IMR-90 (cell line): Measurements from ENCODE around the gene DNAH6. TPM values are rescaled to one million over a fixed set of nuclear protein-coding genes. Genes with fewer than 3 reads are reported as not detected.

Source experiments
- ATAC-seq: fragments of 200-7000 bp; cut with Tn5 transposase; 2 replicates; pipeline ENCODE4 v1.9.1; 2020; ENCODE audit warnings: low read depth, mild to moderate bottlenecking, moderate library complexity
- BruUV-seq: library from RNA; stranded (reverse); fragments of 400-500 nt; replicated peaks from 2 replicates; lab custom pipeline; 2021; lab: Mats Ljungman, UMichigan
- CTCF ChIA-PET: fragments of 300-600 bp; formaldehyde crosslinking; extraction: SDS; loops from one replicate; lab custom pipeline; 2021; ENCODE audit warnings: antibody characterized with exemption; lab: Yijun Ruan, JAX
- POLR2A ChIA-PET: fragments of 300-600 bp; sonication (Branson Sonifier 250); formaldehyde crosslinking; loops from one replicate; lab custom pipeline; 2022; ENCODE audit warnings: antibody characterized with exemption; ENCODE audit not compliant: unreplicated experiment; lab: Charles Lee
- DNase-seq: peaks from one replicate; pipeline ENCODE4 v3.0.0; 2013
- H2AFZ ChIP-seq: replicated peaks from 2 replicates; pipeline ENCODE3; 2013; ENCODE audit warnings: low read length, mild to moderate bottlenecking; ENCODE audit not compliant: poor library complexity
- H2AK5ac ChIP-seq: 2 replicates; pipeline ENCODE4 v1.6.1; 2013; ENCODE audit warnings: low read depth, low read length, inconsistent platforms
- H2AK9ac ChIP-seq: replicated peaks from 2 replicates; pipeline ENCODE3; 2013; ENCODE audit warnings: mild to moderate bottlenecking, low read depth, low read length, moderate library complexity; ENCODE audit not compliant: poor library complexity
- H2BK120ac ChIP-seq: 2 replicates; pipeline ENCODE4 v1.6.1; 2013; ENCODE audit warnings: low read depth, low read length, inconsistent platforms
- H2BK15ac ChIP-seq: 3 replicates; pipeline ENCODE4 v1.6.1; 2013; ENCODE audit warnings: low read depth, low read length, inconsistent platforms
- H2BK20ac ChIP-seq: 2 replicates; pipeline ENCODE4 v1.6.1; 2013; ENCODE audit warnings: low read depth, mild to moderate bottlenecking, inconsistent platforms, low read length, moderate library complexity
- H2BK5ac ChIP-seq: 2 replicates; pipeline ENCODE4 v1.6.1; 2013; ENCODE audit warnings: mild to moderate bottlenecking, low read depth, low read length, inconsistent platforms; ENCODE audit not compliant: poor library complexity, severe bottlenecking
- H3K14ac ChIP-seq: replicated peaks from 2 replicates; pipeline ENCODE4 v1.6.1; 2013; ENCODE audit warnings: low read depth, low read length, inconsistent platforms
- H3K18ac ChIP-seq: 2 replicates; pipeline ENCODE4 v1.6.1; 2013; ENCODE audit warnings: low read depth, low read length, control low read depth
- H3K23ac ChIP-seq: 2 replicates; pipeline ENCODE4 v1.6.1; 2013; ENCODE audit warnings: low read depth, low read length, inconsistent platforms
- H3K27ac ChIP-seq: 2 replicates; pipeline ENCODE4 v1.5.1; 2013; ENCODE audit warnings: mild to moderate bottlenecking, control low read depth, low read length; ENCODE audit not compliant: insufficient read depth
- H3K27me3 ChIP-seq: 2 replicates; pipeline ENCODE4 v1.6.1; 2013; ENCODE audit warnings: low read length; ENCODE audit not compliant: control insufficient read depth, insufficient read depth
- H3K36me3 ChIP-seq: 2 replicates; pipeline ENCODE4 v1.6.1; 2013; ENCODE audit warnings: low read length, mixed read lengths; ENCODE audit not compliant: control insufficient read depth, insufficient read depth
- H3K4ac ChIP-seq: 2 replicates; pipeline ENCODE4 v1.6.1; 2013; ENCODE audit warnings: low read depth, low read length, inconsistent platforms
- H3K4me1 ChIP-seq: 2 replicates; pipeline ENCODE4 v1.6.1; 2013; ENCODE audit warnings: low read length, mixed read lengths; ENCODE audit not compliant: control insufficient read depth, insufficient read depth
- H3K4me2 ChIP-seq: 2 replicates; pipeline ENCODE4 v1.6.1; 2013; ENCODE audit warnings: low read depth, mild to moderate bottlenecking, control low read depth, low read length, moderate library complexity
- H3K4me3 ChIP-seq: 2 replicates; pipeline ENCODE4 v1.5.1; 2013; ENCODE audit warnings: low read depth, mild to moderate bottlenecking, control low read depth, low read length, moderate library complexity; ENCODE audit not compliant: insufficient read depth
- H3K56ac ChIP-seq: 2 replicates; pipeline ENCODE4 v1.6.1; 2013; ENCODE audit warnings: low read length, inconsistent platforms; ENCODE audit not compliant: insufficient read depth; ENCODE audit errors: extremely low read depth
- H3K79me1 ChIP-seq, 2 experiments: 2 replicates each; pipeline ENCODE4 v1.6.1; 2013; ENCODE audit warnings: low read length in 2 of 2, inconsistent platforms in 1 of 2, low read depth in 1 of 2
- H3K9ac ChIP-seq: 2 replicates; pipeline ENCODE4 v1.6.1; 2013; ENCODE audit warnings: low read depth, low read length, control low read depth
- H3K9me1 ChIP-seq: 2 replicates; pipeline ENCODE4 v1.6.1; 2013; ENCODE audit warnings: low read length, inconsistent platforms; ENCODE audit not compliant: insufficient read depth
- H3K9me3 ChIP-seq: 2 replicates; pipeline ENCODE4 v1.6.1; 2013; ENCODE audit warnings: low read length; ENCODE audit not compliant: control insufficient read depth, insufficient read depth
- H4K20me1 ChIP-seq: 2 replicates; pipeline ENCODE4 v1.6.1; 2013; ENCODE audit warnings: low read length, inconsistent platforms; ENCODE audit not compliant: insufficient read depth
- H4K5ac ChIP-seq: 2 replicates; pipeline ENCODE4 v1.6.1; 2013; ENCODE audit warnings: mild to moderate bottlenecking, low read depth, low read length, control low read depth
- H4K8ac ChIP-seq, 2 experiments: 2 replicates each; pipeline ENCODE4 v1.6.1; 2013; ENCODE audit warnings: low read depth in 2 of 2, low read length in 2 of 2, control low read depth in 1 of 2, inconsistent platforms in 1 of 2
- H4K91ac ChIP-seq: 2 replicates; pipeline ENCODE4 v1.6.1; 2013; ENCODE audit warnings: low read depth, low read length, inconsistent platforms; ENCODE audit not compliant: insufficient read depth
- BHLHE40 ChIP-seq: fragments of 150-350 bp; IDR thresholded peaks from 2 replicates; pipeline ENCODE4 v1.6.1; 2016; ENCODE audit warnings: mild to moderate bottlenecking, low read depth, low read length
- CEBPB ChIP-seq: IDR thresholded peaks from 2 replicates; pipeline ENCODE4 v1.6.1; 2012; ENCODE audit warnings: low read depth, low read length, improper control_type of control experiment
- CTCF ChIP-seq: conservative IDR thresholded peaks from 2 replicates; pipeline ENCODE4 v1.5.1; 2012; ENCODE audit warnings: mild to moderate bottlenecking, low read depth, low read length, improper control_type of control experiment
- ELK1 ChIP-seq: fragments of 150-350 bp; IDR thresholded peaks from 2 replicates; pipeline ENCODE4 v1.6.1; 2016; ENCODE audit warnings: low read depth, mild to moderate bottlenecking, low read length, moderate library complexity, borderline replicate concordance
- FOS ChIP-seq: fragments of 150-350 bp; IDR thresholded peaks from 2 replicates; pipeline ENCODE4 v1.6.1; 2016; ENCODE audit warnings: low read depth, low read length
- MAFK ChIP-seq: IDR thresholded peaks from 2 replicates; pipeline ENCODE4 v1.6.1; 2012; ENCODE audit warnings: low read depth, low read length, improper control_type of control experiment
- MAZ ChIP-seq: IDR thresholded peaks from 2 replicates; pipeline ENCODE4 v1.6.1; 2012; ENCODE audit warnings: low read depth, mild to moderate bottlenecking, low read length, improper control_type of control experiment, moderate library complexity, borderline replicate concordance
- MXI1 ChIP-seq: IDR thresholded peaks from 2 replicates; pipeline ENCODE4 v1.6.1; 2012; ENCODE audit warnings: low read depth, mild to moderate bottlenecking, low read length, moderate library complexity, borderline replicate concordance
- NFE2L2 ChIP-seq: fragments of 150-350 bp; IDR thresholded peaks from 2 replicates; pipeline ENCODE4 v1.6.1; 2016; ENCODE audit warnings: low read depth, mild to moderate bottlenecking, low read length
- POLR2A ChIP-seq: IDR thresholded peaks from 2 replicates; pipeline ENCODE4 v1.6.1; 2012; ENCODE audit warnings: mild to moderate bottlenecking, low read depth, low read length
- RAD21 ChIP-seq: IDR thresholded peaks from 2 replicates; pipeline ENCODE4 v1.6.1; 2012; ENCODE audit warnings: low read length, improper control_type of control experiment
- RCOR1 ChIP-seq: IDR thresholded peaks from 2 replicates; pipeline ENCODE4 v1.6.1; 2012; ENCODE audit warnings: mild to moderate bottlenecking, low read length, improper control_type of control experiment; ENCODE audit not compliant: insufficient replicate concordance
- RFX5 ChIP-seq: IDR thresholded peaks from 2 replicates; pipeline ENCODE4 v1.8.0; 2012; ENCODE audit warnings: low read depth, mild to moderate bottlenecking, low read length, moderate library complexity
- SMC3 ChIP-seq: fragments of 150-350 bp; IDR thresholded peaks from 2 replicates; pipeline ENCODE4 v1.6.1; 2016; ENCODE audit warnings: low read depth, mild to moderate bottlenecking, antibody characterized with exemption, low read length, moderate library complexity
- WGBS, 2 experiments: methylation state at CpG; one replicate each; pipeline versions ENCODE4 v1.1.5 to v1.1.7; 2013; ENCODE audit warnings: missing lambda C conversion rate in 2 of 2; ENCODE audit not compliant: insufficient read length in 1 of 2; ENCODE audit errors: extremely low coverage in 2 of 2; 5-methylcytosine and 5-hydroxymethylcytosine counted together
- dilution Hi-C: fragments of 300-500 bp; cut with HindIII; formaldehyde crosslinking; loops from one replicate; pipeline ENCODE4 v1.14.3; 2018; ENCODE audit warnings: low sequenced_read_pairs; ENCODE audit not compliant: unreplicated experiment
- in situ Hi-C: fragments of 300-500 bp; cut with MboI; formaldehyde crosslinking; loops from 3 replicates; pipeline ENCODE4 v1.14.3; 2019; ENCODE audit warnings: low sequenced_read_pairs, inconsistent platforms, mixed read lengths
- intact Hi-C: fragments of 100-400 bp; cut with micrococcal nuclease; formaldehyde crosslinking; loops from 2 replicates; pipeline ENCODE4 v1.10.0; 2022
- polyA plus RNA-seq, 3 experiments: library from polyadenylated mRNA; depleted of rRNA; stranded (reverse); fragments of >200 nt; gene quantifications; 2 replicates each; pipeline ENCODE4 v1.2.3, GENCODE V29; 2012; ENCODE audit warnings: low replicate concordance in 1 of 3
- total RNA-seq: library from RNA; depleted of rRNA; stranded (reverse); fragments of >200 nt; gene quantifications from 2 replicates; pipeline ENCODE4 v1.2.3, GENCODE V29; 2012

DNAH6 gene
- total and polyA plus RNA-seq, 2 of the 4 experiments (the other 2 are of a cell fraction): under 0.01 to 0.07 TPM

GRCh38 chr2:84653302-84653701 lies 137.0 kb downstream of the DNAH6 start:
- Histone ChIP-seq H2BK5ac (no peak overlapping the region), H3K36me3 (no peaks in the 10 kb centered on the region), H2BK120ac (no peak overlapping the region), H2AK9ac (no peak overlapping the region), H3K27me3 (peaks cover 12% of the 10 kb centered on the region), H3K14ac (no peak overlapping the region), H3K23ac (no peak overlapping the region), H2BK15ac (no peak overlapping the region), H3K4me1 (no peaks in the 10 kb centered on the region), H4K20me1 (no peaks in the 10 kb centered on the region), H3K9me1 (no peaks in the 10 kb centered on the region), H3K27ac (no peak overlapping the region), H3K18ac (no peak overlapping the region), H4K5ac (no peak overlapping the region), H3K9me3 (no peaks in the 10 kb centered on the region), H2AFZ (no peak overlapping the region), H3K4ac (no peak overlapping the region), H2AK5ac (no peak overlapping the region), H3K4me3 (no peak overlapping the region), H3K9ac (no peak overlapping the region), H2BK20ac (no peak overlapping the region), H3K4me2 (no peak overlapping the region), H3K79me1 (no peaks in the 10 kb centered on the region), H4K91ac (no peak overlapping the region), H3K56ac (no peak overlapping the region), H4K8ac (no peak overlapping the region)
- ChIA-PET CTCF (no interaction called here), POLR2A (no interaction called here)
- intact Hi-C loops: loop anchor here (1.0 kb wide), 1 partner anchor 228 kb away; the partner anchor contains the start of gene TRABD2A
- peak; percentile 7 for DNase-seq
- WGBS, 2 experiments: no CpG with 5 or more reads among the region's 3 CpGs
- no peak for ATAC-seq
- dilution Hi-C loops: no loop called here
- no TSS peak for BruUV-seq
- in situ Hi-C loops: no loop called here
- TF ChIP-seq SMC3 (peak; percentile 36), NFE2L2 (no peak), CTCF (peak; percentile 40), ELK1 (no peak), MAFK (no peak), POLR2A (no peak), RCOR1 (no peak), MXI1 (no peak), RAD21 (peak; percentile 55), MAZ (no peak), CEBPB (no peak), BHLHE40 (no peak), RFX5 (no peak), FOS (no peak)
